Osteoblast (primary cell): ENCODE results near the gene TRIM67. TPM values are rescaled to one million over a fixed set of nuclear protein-coding genes. Genes with fewer than 3 reads are reported as not detected.
"Not testable (repeated sequence)": the region's sequence is repeated elsewhere in the genome, so short reads cannot be mapped to it uniquely, and the experiment has no call there.

ENCODE experiments used
- DNase-seq: peaks from one replicate; pipeline ENCODE4 v3.0.0; 2011; ENCODE audit warnings: low spot score, mixed read lengths; ENCODE audit not compliant: insufficient read length; ENCODE audit errors: missing footprints
- H2AFZ ChIP-seq: 2 replicates; pipeline ENCODE4 v1.6.0; 2011; ENCODE audit warnings: mild to moderate bottlenecking, low read length
- H3K27ac ChIP-seq: 2 replicates; pipeline ENCODE4 v1.5.1; 2011; ENCODE audit warnings: mild to moderate bottlenecking, low read depth, low read length, moderate library complexity
- H3K27me3 ChIP-seq: 2 replicates; pipeline ENCODE4 v1.6.0; 2012; ENCODE audit warnings: mild to moderate bottlenecking, control low read depth, inconsistent platforms, low read length, moderate library complexity; ENCODE audit not compliant: insufficient read depth
- H3K36me3 ChIP-seq: 2 replicates; pipeline ENCODE4 v1.5.1; 2011; ENCODE audit warnings: mild to moderate bottlenecking, low read length, control low read depth, moderate library complexity; ENCODE audit not compliant: insufficient read depth
- H3K4me1 ChIP-seq: 2 replicates; pipeline ENCODE4 v1.5.1; 2011; ENCODE audit warnings: mild to moderate bottlenecking, low read length, control low read depth, moderate library complexity; ENCODE audit not compliant: insufficient read depth
- H3K4me2 ChIP-seq: 2 replicates; pipeline ENCODE4 v1.6.0; 2011; ENCODE audit warnings: mild to moderate bottlenecking, low read length; ENCODE audit not compliant: insufficient read depth
- H3K4me3 ChIP-seq: fragments of 200-600 bp; sonication (generic); 3 replicates; pipeline ENCODE4 v1.5.1; 2012; ENCODE audit warnings: mild to moderate bottlenecking, low read length, inconsistent platforms; ENCODE audit not compliant: insufficient read depth
- H3K79me2 ChIP-seq: 2 replicates; pipeline ENCODE4 v1.6.0; 2012; ENCODE audit warnings: mild to moderate bottlenecking, low read length, control low read depth, inconsistent platforms; ENCODE audit not compliant: insufficient read depth
- H3K9me3 ChIP-seq: 2 replicates; pipeline ENCODE4 v1.5.1; 2011; ENCODE audit warnings: low read depth, low read length, control low read depth
- H4K20me1 ChIP-seq: 2 replicates; pipeline ENCODE4 v1.6.0; 2012; ENCODE audit warnings: mild to moderate bottlenecking, low read length, control low read depth; ENCODE audit not compliant: insufficient read depth
- CTCF ChIP-seq: IDR thresholded peaks from 2 replicates; pipeline ENCODE4 v1.5.1; 2011; ENCODE audit warnings: mild to moderate bottlenecking, low read depth, low read length, moderate library complexity; ENCODE audit errors: extremely low read depth
- total RNA-seq: library from RNA; depleted of rRNA; stranded (reverse); fragments of >200 nt; gene quantifications from 2 replicates; pipeline ENCODE4 v1.2.3, GENCODE V29; 2012

The TRIM67 gene
- total RNA-seq, 1 donor = 0.36 TPM

- Histone ChIP-seq H3K79me2 (no peaks in the 10 kb centered on the region), H3K9me3 (no peaks in the 10 kb centered on the region), H3K27me3 (no peaks in the 10 kb centered on the region), H3K4me3 (no peak overlapping the region), H2AFZ (no peak overlapping the region), H3K27ac (no peak overlapping the region), H3K4me1 (no peaks in the 10 kb centered on the region), H3K4me2 (no peak overlapping the region), H4K20me1 (no peaks in the 10 kb centered on the region), H3K36me3 (no peaks in the 10 kb centered on the region)
- no peak for TF ChIP-seq CTCF
- DNase-seq = no peak
Measured at GRCh38 chr1:231130544-231130943, 31.3 kb upstream of the TRIM67 start.

DNA sequence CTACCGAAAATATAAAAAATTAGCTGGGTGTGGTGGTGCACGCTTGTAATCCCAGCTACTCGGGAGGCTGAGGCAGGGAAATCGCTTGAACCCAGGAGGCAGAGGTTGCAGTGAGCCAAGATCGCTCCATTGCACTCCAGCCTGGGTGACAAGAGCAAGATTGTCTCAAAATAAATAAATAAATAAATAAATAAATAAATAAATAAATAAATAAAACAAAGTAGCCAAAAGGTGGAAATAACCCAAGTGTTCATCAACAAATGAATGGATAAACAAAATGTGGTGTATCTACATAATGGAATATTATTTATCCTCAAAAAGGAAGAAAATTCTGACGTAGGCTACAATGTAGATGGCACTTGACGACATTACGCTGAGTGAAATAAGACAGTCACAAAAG lies 29.3 kb upstream of the TRIM67 start:
- H3K4me3 ChIP-seq, H3K27ac ChIP-seq, H3K79me2 ChIP-seq, DNase-seq, H4K20me1 ChIP-seq, H3K4me2 ChIP-seq, H3K9me3 ChIP-seq, H2AFZ ChIP-seq, H3K36me3 ChIP-seq, H3K27me3 ChIP-seq, H3K4me1 ChIP-seq: not testable (repeated sequence)

- H3K4me3 ChIP-seq = no peak overlapping the region
- no peak overlapping the region for H3K27ac ChIP-seq
- H3K36me3 ChIP-seq = no peaks in the 10 kb centered on the region
- H3K4me1 ChIP-seq = peaks cover 11% of the 10 kb centered on the region
- TF ChIP-seq CTCF = no peak
- H4K20me1 ChIP-seq = no peaks in the 10 kb centered on the region
- no peak overlapping the region for H3K4me2 ChIP-seq
- no peaks in the 10 kb centered on the region for H3K27me3 ChIP-seq
- no peaks in the 10 kb centered on the region for H3K79me2 ChIP-seq
- DNase-seq = no peak
- H2AFZ ChIP-seq = no peak overlapping the region
- no peaks in the 10 kb centered on the region for H3K9me3 ChIP-seq
Measured at GRCh38 chr1:231134624-231135023, 27.2 kb upstream of the TRIM67 start.

DNA sequence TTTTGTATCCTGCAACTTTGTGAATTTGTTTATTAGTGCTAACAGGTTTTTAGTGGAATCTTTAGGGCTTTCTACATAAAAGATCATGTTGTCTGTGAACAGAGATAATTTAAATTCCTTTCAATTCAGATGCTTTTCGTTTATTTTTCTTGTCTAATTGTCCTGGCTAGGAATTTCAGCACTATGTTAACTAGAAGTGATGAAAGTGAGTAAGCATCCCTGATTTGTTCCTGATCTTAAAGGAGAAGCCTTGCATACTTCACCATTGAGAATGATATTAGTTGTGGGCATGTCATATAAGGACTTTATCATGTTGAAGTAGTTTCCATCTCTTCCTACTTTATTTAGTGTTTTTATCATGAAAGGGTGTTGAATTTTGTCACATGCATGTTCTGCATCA lies 23.6 kb upstream of the TRIM67 start:
- no peak for DNase-seq
- Histone ChIP-seq H3K9me3 (no peaks in the 10 kb centered on the region), H3K27me3 (no peaks in the 10 kb centered on the region), H3K36me3 (no peaks in the 10 kb centered on the region), H3K27ac (no peak overlapping the region), H2AFZ (no peak overlapping the region), H4K20me1 (no peaks in the 10 kb centered on the region), H3K79me2 (no peaks in the 10 kb centered on the region), H3K4me1 (peaks cover 22% of the 10 kb centered on the region), H3K4me3 (no peak overlapping the region), H3K4me2 (no peak overlapping the region)
- TF ChIP-seq CTCF = no peak

GRCh38 chr1:231139125-231139649 lies 22.7 kb upstream of the TRIM67 start:
- Histone ChIP-seq H3K36me3 (no peaks in the 10 kb centered on the region), H3K9me3 (no peaks in the 10 kb centered on the region), H3K4me1 (peaks cover 22% of the 10 kb centered on the region), H3K27ac (peak overlapping the region; percentile 81), H3K27me3 (no peaks in the 10 kb centered on the region), H3K79me2 (no peaks in the 10 kb centered on the region), H2AFZ (no peak overlapping the region), H4K20me1 (no peaks in the 10 kb centered on the region), H3K4me2 (peak overlapping the region; percentile 44), H3K4me3 (no peak overlapping the region)
- no peak for DNase-seq
- TF ChIP-seq CTCF = no peak
